ENCODE data around the gene CDC42BPB. TPM values are rescaled to one million over a fixed set of nuclear protein-coding genes. Genes with fewer than 3 reads are reported as not detected.

Gene CDC42BPB
- polyA plus RNA-seq, 1 donor (not counting 4 experiments of a cell fraction or from before 2014, with no cell fraction given), result 41.3 TPM

DNA sequence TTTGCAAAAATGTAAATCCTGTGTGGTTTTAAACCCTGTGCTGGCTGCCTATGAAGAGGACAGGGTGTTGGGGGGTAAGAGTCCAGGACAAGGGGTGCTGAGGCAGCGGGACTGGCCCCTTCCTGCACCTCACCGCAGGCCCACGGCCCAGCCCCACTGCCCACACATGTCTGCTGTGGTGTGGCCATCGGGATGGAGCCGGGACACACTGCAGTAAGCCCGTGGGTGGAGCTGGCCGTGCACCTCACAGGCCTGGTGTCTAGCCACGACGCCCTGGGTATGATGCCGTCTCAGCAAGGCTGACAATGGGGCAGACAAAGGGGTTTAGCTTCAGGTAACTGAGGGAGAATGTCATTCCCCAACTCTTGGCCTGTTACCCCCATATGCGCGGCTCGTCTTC lies 115.3 kb downstream of the CDC42BPB start:
- dilution Hi-C loops (cut with MboI; ENCODE audit: extremely low pct_ligation_motif_present, low sequenced_read_pairs), result no loop called here
- Histone ChIP-seq H2AFZ (ENCODE audit: control insufficient read depth, low read length) (no peak overlapping the region), H3K36me3 (ENCODE audit: control insufficient read depth in 2 of 2, extremely low read depth in 1 of 2, insufficient read depth in 2 of 2, low read length in 2 of 2) (peaks cover 29 to 50% of the 10 kb centered on the region in 2 experiments)

DNA sequence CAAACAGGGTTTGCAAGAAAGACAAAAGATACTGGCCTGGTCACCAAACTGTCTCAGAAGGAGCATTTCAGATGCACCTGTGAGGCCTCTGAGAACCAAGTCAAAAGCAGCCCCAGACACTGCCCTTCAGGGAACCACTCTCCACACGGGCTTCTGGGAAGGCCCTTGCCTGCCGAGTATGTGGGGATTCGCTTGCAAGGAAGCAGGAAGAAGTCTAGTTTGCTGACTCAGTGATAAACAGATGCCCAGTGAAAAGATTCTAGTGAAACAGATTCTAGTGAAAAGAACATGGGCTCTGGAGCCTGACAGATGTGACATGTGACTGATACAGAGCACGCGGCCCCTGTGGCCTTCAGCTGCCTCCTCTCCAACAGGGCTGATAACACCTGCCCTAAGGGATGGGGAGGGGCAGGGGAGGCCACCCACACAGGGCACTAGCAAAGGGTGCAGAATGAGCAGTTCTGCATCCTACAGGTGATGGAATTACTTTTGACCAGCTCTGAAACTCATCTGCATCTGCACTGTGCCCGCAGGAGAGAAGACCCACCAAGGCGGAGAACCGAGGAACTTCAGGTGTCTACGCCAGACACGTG lies 115.8 kb downstream of the CDC42BPB start:
- Histone ChIP-seq H3K9me3 (ENCODE audit: control insufficient read depth, low read depth, low read length) (no peaks in the 10 kb centered on the region), H3K27ac (ENCODE audit: control insufficient read depth, insufficient read depth, low read length) (no peak overlapping the region), H3K79me2 (ENCODE audit: control insufficient read depth, insufficient read depth, low read length) (no peaks in the 10 kb centered on the region), H3K4me2 (ENCODE audit: control insufficient read depth, extremely low read depth, insufficient read depth, low read depth, low read length) (no peak overlapping the region), H2AFZ (ENCODE audit: control insufficient read depth, low read length) (no peak overlapping the region), H3K4me1 (ENCODE audit: control insufficient read depth, extremely low read depth, insufficient read depth, low read length) (no peaks in the 10 kb centered on the region), H3K9ac (ENCODE audit: control insufficient read depth, extremely low read depth, insufficient read depth, low read length) (no peak overlapping the region), H3K27me3 (ENCODE audit: control insufficient read depth, extremely low read depth, insufficient read depth, low read length) (no peaks in the 10 kb centered on the region), H3K4me3 (ENCODE audit: control insufficient read depth in 2 of 3, extremely low read depth in 1 of 3, insufficient read depth in 2 of 3, low read depth in 1 of 3, low read length in 3 of 3) (no peak overlapping the region), H3K9me1 (ENCODE audit: control insufficient read depth, extremely low read depth, insufficient read depth, low read length) (no peaks in the 10 kb centered on the region), H3K36me3 (ENCODE audit: control insufficient read depth in 2 of 2, extremely low read depth in 1 of 2, insufficient read depth in 2 of 2, low read length in 2 of 2) (peaks cover 24 to 49% of the 10 kb centered on the region in 2 experiments), H4K20me1 (ENCODE audit: control insufficient read depth, extremely low read depth, insufficient read depth, low read length) (peaks cover 3% of the 10 kb centered on the region)
- TF ChIP-seq, protein P1, sequence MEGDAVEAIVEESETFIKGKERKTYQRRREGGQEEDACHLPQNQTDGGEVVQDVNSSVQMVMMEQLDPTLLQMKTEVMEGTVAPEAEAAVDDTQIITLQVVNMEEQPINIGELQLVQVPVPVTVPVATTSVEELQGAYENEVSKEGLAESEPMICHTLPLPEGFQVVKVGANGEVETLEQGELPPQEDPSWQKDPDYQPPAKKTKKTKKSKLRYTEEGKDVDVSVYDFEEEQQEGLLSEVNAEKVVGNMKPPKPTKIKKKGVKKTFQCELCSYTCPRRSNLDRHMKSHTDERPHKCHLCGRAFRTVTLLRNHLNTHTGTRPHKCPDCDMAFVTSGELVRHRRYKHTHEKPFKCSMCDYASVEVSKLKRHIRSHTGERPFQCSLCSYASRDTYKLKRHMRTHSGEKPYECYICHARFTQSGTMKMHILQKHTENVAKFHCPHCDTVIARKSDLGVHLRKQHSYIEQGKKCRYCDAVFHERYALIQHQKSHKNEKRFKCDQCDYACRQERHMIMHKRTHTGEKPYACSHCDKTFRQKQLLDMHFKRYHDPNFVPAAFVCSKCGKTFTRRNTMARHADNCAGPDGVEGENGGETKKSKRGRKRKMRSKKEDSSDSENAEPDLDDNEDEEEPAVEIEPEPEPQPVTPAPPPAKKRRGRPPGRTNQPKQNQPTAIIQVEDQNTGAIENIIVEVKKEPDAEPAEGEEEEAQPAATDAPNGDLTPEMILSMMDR (optimal IDR thresholded peaks at IDR 0.05 in 1 of 3, IDR thresholded peaks at IDR 0.05 in 1 of 3, conservative IDR thresholded peaks at IDR 0.05 in 1 of 3; ENCODE audit: extremely low read depth in 1 of 3, insufficient read depth in 2 of 3, low read length in 3 of 3), result no peak
- no peak for TF ChIP-seq EZH2 (IDR thresholded peaks at IDR 0.05; ENCODE audit: low read length)
- dilution Hi-C loops (cut with MboI; ENCODE audit: extremely low pct_ligation_motif_present, low sequenced_read_pairs), result no loop called here
- FAIRE-seq (no peak), DNase-seq (ENCODE audit: low read depth, low spot score) (no peak)

More for the DNA sequence above, 115.3 kb downstream of the CDC42BPB start:
- Histone ChIP-seq H3K9me3 (ENCODE audit: control insufficient read depth, low read depth, low read length) (no peaks in the 10 kb centered on the region), H3K9ac (ENCODE audit: control insufficient read depth, extremely low read depth, insufficient read depth, low read length) (no peak overlapping the region), H3K27ac (ENCODE audit: control insufficient read depth, insufficient read depth, low read length) (no peak overlapping the region), H3K4me3 (ENCODE audit: control insufficient read depth in 2 of 3, extremely low read depth in 1 of 3, insufficient read depth in 2 of 3, low read depth in 1 of 3, low read length in 3 of 3) (no peak overlapping the region), H4K20me1 (ENCODE audit: control insufficient read depth, extremely low read depth, insufficient read depth, low read length) (peaks cover 3% of the 10 kb centered on the region), H3K4me1 (ENCODE audit: control insufficient read depth, extremely low read depth, insufficient read depth, low read length) (no peaks in the 10 kb centered on the region), H3K9me1 (ENCODE audit: control insufficient read depth, extremely low read depth, insufficient read depth, low read length) (no peaks in the 10 kb centered on the region), H3K4me2 (ENCODE audit: control insufficient read depth, extremely low read depth, insufficient read depth, low read depth, low read length) (no peak overlapping the region), H3K79me2 (ENCODE audit: control insufficient read depth, insufficient read depth, low read length) (no peaks in the 10 kb centered on the region), H3K27me3 (ENCODE audit: control insufficient read depth, extremely low read depth, insufficient read depth, low read length) (no peaks in the 10 kb centered on the region)
- DNase-seq (ENCODE audit: low read depth, low spot score) (no peak), FAIRE-seq (no peak)
- TF ChIP-seq, protein P1 (optimal IDR thresholded peaks at IDR 0.05 in 1 of 3, IDR thresholded peaks at IDR 0.05 in 1 of 3, conservative IDR thresholded peaks at IDR 0.05 in 1 of 3; ENCODE audit: extremely low read depth in 1 of 3, insufficient read depth in 2 of 3, low read length in 3 of 3), result no peak
- no peak for TF ChIP-seq EZH2 (IDR thresholded peaks at IDR 0.05; ENCODE audit: low read length)
